HEK293T (cell line): Measurements from ENCODE around the gene CWC25.

Experiments used
- BHLHE40 ChIP-seq: fragments of 450-650 bp; IDR thresholded peaks from 2 replicates; pipeline ENCODE4 v1.6.1; 2016; ENCODE audit warnings: mild to moderate bottlenecking, moderate library complexity, borderline replicate concordance
- HDGF ChIP-seq: fragments of 450-650 bp; IDR thresholded peaks from 2 replicates; pipeline ENCODE4 v1.6.1; 2017; ENCODE audit warnings: antibody characterized with exemption, borderline replicate concordance
- NFRKB ChIP-seq: fragments of 450-650 bp; IDR thresholded peaks from 2 replicates; pipeline ENCODE4 v1.6.1; 2016; ENCODE audit warnings: mild to moderate bottlenecking, moderate library complexity
- SUZ12 ChIP-seq: fragments of 450-650 bp; IDR thresholded peaks from 2 replicates; pipeline ENCODE4 v1.6.1; 2016; ENCODE audit warnings: mild to moderate bottlenecking

GRCh38 chr17:38799501-38800236 lies 25.5 kb downstream of the CWC25 start, which contains the start of gene PIP4K2B:
- TF ChIP-seq HDGF = no peak
- peak; percentile 87 for TF ChIP-seq NFRKB
- peak; percentile 48; the same call in 1 of the 2 replicates for TF ChIP-seq BHLHE40
- no peak for TF ChIP-seq SUZ12
